HCT116 (cell line): ENCODE measurements around the gene PITPNC1. TPM values are rescaled to one million over a fixed set of nuclear protein-coding genes. Genes with fewer than 3 reads are reported as not detected.

ENCODE experiments used
- ATAC-seq: fragments of 200-7000 bp; cut with Tn5 transposase; 2 replicates; pipeline ENCODE4 v1.9.1; 2020; ENCODE audit warnings: mild to moderate bottlenecking, moderate library complexity
- BruUV-seq: library from RNA; stranded (reverse); fragments of 400-500 nt; replicated peaks from 2 replicates; lab custom pipeline; 2021; lab: Mats Ljungman, UMichigan
- CTCF ChIA-PET: fragments of 300-600 bp; sonication (Branson Sonifier 250); formaldehyde crosslinking; loops from one replicate; lab custom pipeline; 2021; ENCODE audit warnings: antibody characterized with exemption; lab: Charles Lee
- POLR2A ChIA-PET: fragments of 300-600, 350-600 bp; sonication (Branson Sonifier 250); formaldehyde crosslinking; loops from one replicate; lab custom pipeline; 2021; ENCODE audit warnings: antibody characterized with exemption; lab: Charles Lee
- RAD21 ChIA-PET, 2 experiments: fragments of 300-600 bp; sonication (Branson Sonifier 250); formaldehyde crosslinking; loops; one replicate each; lab custom pipeline; 2023; ENCODE audit warnings: low total read pairs in 2 of 2; ENCODE audit not compliant: uncharacterized antibody in 2 of 2, unreplicated experiment in 2 of 2, low non-redundant PET in 1 of 2; lab: Charles Lee
- DNase-seq: peaks from one replicate; pipeline ENCODE4 v3.0.0-alpha.2; 2010; ENCODE audit warnings: low read depth, low spot score
- H2AFZ ChIP-seq: fragments of 200-600 bp; shearing (Covaris generic), sonication (generic); 2 replicates; pipeline ENCODE4 v1.6.1; 2017; ENCODE audit warnings: low read depth, mixed run types, mixed read lengths, antibody characterized with exemption, low read length; ENCODE audit not compliant: poor library complexity, severe bottlenecking
- H3K27ac ChIP-seq: 2 replicates; pipeline ENCODE4 v1.5.1; 2012; ENCODE audit warnings: low read depth, low read length
- H3K27me3 ChIP-seq: fragments of 200-600 bp; sonication (generic); 2 replicates; pipeline ENCODE4 v1.6.1; 2016; ENCODE audit warnings: mixed run types, low read length, mixed read lengths; ENCODE audit not compliant: insufficient read depth
- H3K36me3 ChIP-seq, 2 experiments: fragments of 200-500 bp in 1 of 2; fragments of 200-600 bp in 1 of 2; sonication (Bioruptor generic) in 1 of 2; sonication (generic) in 1 of 2; 2 replicates each; pipeline versions ENCODE4 v1.5.1 to v1.6.1; 2014 to 2016; ENCODE audit warnings: low read length in 2 of 2, inconsistent platforms in 1 of 2, mixed read lengths in 1 of 2, mixed run types in 1 of 2; ENCODE audit not compliant: insufficient read depth in 2 of 2, control insufficient read depth in 1 of 2
- H3K4me1 ChIP-seq, 2 experiments: fragments of 200-600 bp in 1 of 2; sonication (generic) in 1 of 2; 2 replicates each; pipeline versions ENCODE4 v1.5.1 to v1.6.1; 2012 to 2017; ENCODE audit warnings: low read length in 2 of 2, inconsistent platforms in 1 of 2, mild to moderate bottlenecking in 1 of 2, mixed read lengths in 1 of 2, mixed run types in 1 of 2, moderate library complexity in 1 of 2; ENCODE audit not compliant: insufficient read depth in 2 of 2, control insufficient read depth in 1 of 2
- H3K4me2 ChIP-seq: fragments of 200-600 bp; sonication (generic); 2 replicates; pipeline ENCODE4 v1.6.1; 2017; ENCODE audit warnings: mixed run types, low read length, mixed read lengths
- H3K4me3 ChIP-seq, 2 experiments: fragments of 200-600 bp in 1 of 2; sonication (generic) in 1 of 2; replicated peaks in 1 of 2; 2 replicates each; pipeline ENCODE4 v1.5.1; 2011 to 2016; ENCODE audit warnings: low read length in 2 of 2, control low read depth in 1 of 2, low read depth in 1 of 2, mild to moderate bottlenecking in 1 of 2, mixed read lengths in 1 of 2, mixed run types in 1 of 2
- H3K79me2 ChIP-seq: fragments of 200-600 bp; sonication (generic); 2 replicates; pipeline ENCODE4 v1.6.1; 2017; ENCODE audit warnings: mild to moderate bottlenecking, mixed run types, low read length, moderate library complexity, mixed read lengths; ENCODE audit not compliant: insufficient read depth
- H3K9ac ChIP-seq: fragments of 200-600 bp; sonication (generic); 2 replicates; pipeline ENCODE4 v1.6.1; 2016; ENCODE audit warnings: low read length, mixed read lengths
- H3K9me2 ChIP-seq: fragments of 200-600 bp; sonication (generic), shearing (Covaris generic); 2 replicates; pipeline ENCODE4 v1.6.1; 2017; ENCODE audit warnings: mixed run types, mild to moderate bottlenecking, moderate library complexity; ENCODE audit not compliant: insufficient read depth
- H3K9me3 ChIP-seq, 2 experiments: fragments of 200-500 bp in 1 of 2; fragments of 200-600 bp in 1 of 2; sonication (Bioruptor generic) in 1 of 2; sonication (generic) in 1 of 2; 2 replicates each; pipeline ENCODE4 v1.6.1; 2014 to 2017; ENCODE audit warnings: low read length in 2 of 2, mixed read lengths in 2 of 2, inconsistent platforms in 1 of 2, low read depth in 1 of 2, mild to moderate bottlenecking in 1 of 2, mixed run types in 1 of 2, moderate library complexity in 1 of 2; ENCODE audit not compliant: control insufficient read depth in 1 of 2, insufficient read depth in 1 of 2
- H4K20me1 ChIP-seq: fragments of 200-600 bp; sonication (generic), shearing (Covaris generic); 2 replicates; pipeline ENCODE4 v1.6.1; 2017; ENCODE audit warnings: mixed run types, mild to moderate bottlenecking, moderate library complexity; ENCODE audit not compliant: insufficient read depth
- ATF3 ChIP-seq: IDR thresholded peaks from 2 replicates; pipeline ENCODE4 v1.6.1; 2012
- CBX3 ChIP-seq: IDR thresholded peaks from 2 replicates; pipeline ENCODE4 v1.6.1; 2012; ENCODE audit warnings: low read depth
- CEBPB ChIP-seq: IDR thresholded peaks from 2 replicates; pipeline ENCODE4 v1.6.1; 2012; ENCODE audit warnings: low read depth
- EGR1 ChIP-seq: IDR thresholded peaks from 2 replicates; pipeline ENCODE4 v1.6.1; 2012; ENCODE audit warnings: low read depth
- ELF1 ChIP-seq: IDR thresholded peaks from 2 replicates; pipeline ENCODE4 v1.6.1; 2012; ENCODE audit warnings: low read depth, borderline replicate concordance
- EZH2 ChIP-seq: fragments of 200-600 bp; sonication (generic); IDR thresholded peaks from 2 replicates; pipeline ENCODE4 v1.6.1; 2017; ENCODE audit warnings: antibody characterized with exemption, mixed run types
- EZH2phosphoT487 ChIP-seq: fragments of 200-600 bp; IDR thresholded peaks from 2 replicates; pipeline ENCODE4 v1.6.1; 2018; ENCODE audit warnings: antibody characterized with exemption, borderline replicate concordance
- JUND ChIP-seq: IDR thresholded peaks from 2 replicates; pipeline ENCODE4 v1.6.1; 2012
- MAX ChIP-seq: IDR thresholded peaks from 2 replicates; pipeline ENCODE4 v1.6.1; 2012
- POLR2A ChIP-seq: IDR thresholded peaks from 2 replicates; pipeline ENCODE4 v1.7.0; 2011; ENCODE audit warnings: borderline replicate concordance; ENCODE audit not compliant: insufficient read depth, insufficient read length; ENCODE audit errors: extremely low read depth
- POLR2AphosphoS5 ChIP-seq: IDR thresholded peaks from 2 replicates; pipeline ENCODE4 v1.6.1; 2011; ENCODE audit warnings: mild to moderate bottlenecking, low read depth, low read length, moderate library complexity
- RAD21 ChIP-seq: IDR thresholded peaks from 2 replicates; pipeline ENCODE4 v1.6.1; 2012; ENCODE audit warnings: low read depth, mild to moderate bottlenecking
- REST ChIP-seq: IDR thresholded peaks from 2 replicates; pipeline ENCODE4 v1.6.1; 2012; ENCODE audit warnings: low read depth
- SIN3A ChIP-seq: IDR thresholded peaks from 2 replicates; pipeline ENCODE4 v1.6.1; 2012; ENCODE audit warnings: low read depth
- SP1 ChIP-seq: IDR thresholded peaks from 2 replicates; pipeline ENCODE4 v1.6.1; 2012; ENCODE audit warnings: low read depth
- SRF ChIP-seq: IDR thresholded peaks from 2 replicates; pipeline ENCODE4 v1.6.1; 2012; ENCODE audit warnings: low read depth
- TCF7L2 ChIP-seq: IDR thresholded peaks from 2 replicates; pipeline ENCODE4 v1.7.0; 2011; ENCODE audit warnings: borderline replicate concordance, inconsistent platforms; ENCODE audit not compliant: insufficient read depth, insufficient read length; ENCODE audit errors: extremely low read depth
- YY1 ChIP-seq: IDR thresholded peaks from 2 replicates; pipeline ENCODE4 v1.6.1; 2011; ENCODE audit warnings: low read length, low read depth, moderate library complexity, mild to moderate bottlenecking; ENCODE audit not compliant: insufficient replicate concordance; ENCODE audit errors: extremely low read depth
- ZFX ChIP-seq: fragments of 450-650 bp; IDR thresholded peaks from 2 replicates; pipeline ENCODE4 v1.6.1; 2017
- ZNF274 ChIP-seq: fragments of 200-500 bp; sonication (Bioruptor generic); IDR thresholded peaks from 2 replicates; pipeline ENCODE4 v1.6.1; 2014; ENCODE audit warnings: mild to moderate bottlenecking, low read depth, low read length, inconsistent platforms
- intact Hi-C: fragments of 100-400 bp; cut with micrococcal nuclease; formaldehyde crosslinking; loops from 2 replicates; pipeline ENCODE4 v1.10.0; 2022
- total RNA-seq: library from RNA; stranded (reverse); gene quantifications from one replicate; pipeline ENCODE4 v1.2.1, GENCODE V29; 2021; ENCODE audit not compliant: unreplicated experiment

The PITPNC1 gene
- total RNA-seq, 1 experiment from 2014 or later = 41.9 TPM

- TF ChIP-seq YY1 (no peak), ATF3 (no peak), EZH2phosphoT487 (no peak), TCF7L2 (no peak), ELF1 (no peak), SP1 (no peak)
These were observed 24.0 kb downstream of the PITPNC1 start (continued) for GRCh38 chr17:67401106-67401505.

GRCh38 chr17:67401598-67402504, 24.8 kb downstream of the PITPNC1 start:
- peaks cover under 1 to 14% of the 10 kb centered on the region in 2 experiments; a peak in 2 of 4 replicates for H3K4me1 ChIP-seq
- H2AFZ ChIP-seq = no peak overlapping the region
- RAD21 ChIA-PET = no interaction called here
- TF ChIP-seq POLR2A = no peak
- no peak for TF ChIP-seq MAX
- no peak for TF ChIP-seq CEBPB
- TF ChIP-seq YY1 = no peak
- TF ChIP-seq ZNF274 = no peak
- no peak for TF ChIP-seq SRF
- TF ChIP-seq CBX3 = no peak
- TF ChIP-seq EZH2phosphoT487 = no peak
- TF ChIP-seq SP1 = no peak
- TF ChIP-seq EGR1 = no peak
- TF ChIP-seq TCF7L2 = no peak
- no peak for TF ChIP-seq REST
- TF ChIP-seq ATF3 = no peak
- TF ChIP-seq ELF1 = no peak
- no peak for TF ChIP-seq JUND
- no peak for TF ChIP-seq ZFX
- no peak for TF ChIP-seq POLR2AphosphoS5
- no peak for TF ChIP-seq SIN3A
- TF ChIP-seq EZH2 = no peak
- no peak for TF ChIP-seq RAD21
- no peaks in the 10 kb centered on the region for H3K27me3 ChIP-seq
- H3K27ac ChIP-seq = no peak overlapping the region
- BruUV-seq = no TSS peak
- intact Hi-C loops = loop anchor here (10.0 kb wide), 1 partner anchor 983 kb away; no protein-coding TSS in a partner anchor
- H3K4me3 ChIP-seq = no peak overlapping the region
- peaks cover 39% of the 10 kb centered on the region for H3K79me2 ChIP-seq
- no peaks in the 10 kb centered on the region for H3K9me3 ChIP-seq
- no peak overlapping the region for H3K9ac ChIP-seq
- H3K4me2 ChIP-seq = no peak overlapping the region
- H4K20me1 ChIP-seq = no peaks in the 10 kb centered on the region
- H3K9me2 ChIP-seq = no peaks in the 10 kb centered on the region
- CTCF ChIA-PET = no interaction called here
- DNase-seq (no peak), ATAC-seq (no peak)
- no peaks in the 10 kb centered on the region for H3K36me3 ChIP-seq
- POLR2A ChIA-PET = no interaction called here
